Progenitor cell of endocrine pancreas (in vitro differentiated cells): ENCODE measurements around the gene DGCR2. TPM values are rescaled to one million over a fixed set of nuclear protein-coding genes. Genes with fewer than 3 reads are reported as not detected.
A peak's percentile ranks its signal among the peaks of the same experiment; 100 is the strongest.

Source experiments
- DNase-seq: peaks from one replicate; pipeline ENCODE4 v3.0.0; 2021; ENCODE audit warnings: low spot score; ENCODE audit not compliant: unreplicated experiment
- H3K27ac Mint-ChIP-seq: 2 replicates; pipeline ENCODE4 v1.8.0; 2021; ENCODE audit warnings: mild to moderate bottlenecking, moderate library complexity, mixed read lengths
- H3K27me3 Mint-ChIP-seq: 2 replicates; pipeline ENCODE4 v1.8.0; 2021; ENCODE audit warnings: mixed read lengths
- H3K36me3 Mint-ChIP-seq: 2 replicates; pipeline ENCODE4 v1.8.0; 2022; ENCODE audit warnings: mixed read lengths; ENCODE audit not compliant: insufficient read depth
- H3K4me1 Mint-ChIP-seq: 2 replicates; pipeline ENCODE4 v1.8.0; 2021; ENCODE audit warnings: low read depth, mixed read lengths
- H3K4me3 Mint-ChIP-seq: 2 replicates; pipeline ENCODE4 v1.8.0; 2021; ENCODE audit warnings: low read depth, mild to moderate bottlenecking, moderate library complexity, mixed read lengths
- H3K9me3 Mint-ChIP-seq: 2 replicates; pipeline ENCODE4 v1.8.0; 2021; ENCODE audit warnings: low read depth, mixed read lengths
- CTCF ChIP-seq: fragments of 200-600 bp; sonication (generic); IDR thresholded peaks from one replicate; pipeline ENCODE4 v1.5.0; 2021; ENCODE audit warnings: antibody characterized with exemption, mild to moderate bottlenecking; ENCODE audit not compliant: unreplicated experiment
- total RNA-seq: library from RNA; stranded (reverse); gene quantifications from 2 replicates; pipeline ENCODE4 v1.2.1, GENCODE V29; 2021

DGCR2 gene
- total RNA-seq, 1 donor from 2014 or later: 89.1 TPM

- Mint-ChIP-seq H3K4me3 (peak overlapping the region; percentile 9), H3K4me1 (peaks cover 38% of the 10 kb centered on the region), H3K36me3 (no peaks in the 10 kb centered on the region), H3K27ac (peak overlapping the region; percentile 96), H3K27me3 (no peaks in the 10 kb centered on the region), H3K9me3 (no peaks in the 10 kb centered on the region)
- no peak for TF ChIP-seq CTCF
- DNase-seq: no peak
Observed at GRCh38 chr22:19119949-19120348, 2.3 kb downstream of the DGCR2 start.

GRCh38 chr22:19118329-19118880, 3.8 kb downstream of the DGCR2 start:
- Mint-ChIP-seq H3K4me1 (peaks cover 36% of the 10 kb centered on the region), H3K27ac (no peak overlapping the region), H3K27me3 (no peaks in the 10 kb centered on the region), H3K4me3 (no peak overlapping the region), H3K9me3 (no peaks in the 10 kb centered on the region), H3K36me3 (no peaks in the 10 kb centered on the region)
- no peak for TF ChIP-seq CTCF
- no peak for DNase-seq

GRCh38 chr22:19117111-19117512, 5.1 kb downstream of the DGCR2 start:
- Mint-ChIP-seq H3K27me3 (no peaks in the 10 kb centered on the region), H3K36me3 (no peaks in the 10 kb centered on the region), H3K27ac (no peak overlapping the region), H3K9me3 (no peaks in the 10 kb centered on the region), H3K4me1 (peaks cover 29% of the 10 kb centered on the region), H3K4me3 (no peak overlapping the region)
- no peak for TF ChIP-seq CTCF
- DNase-seq: no peak

GRCh38 chr22:19115628-19116027, 6.6 kb downstream of the DGCR2 start:
- no peak overlapping the region for H3K27ac Mint-ChIP-seq
- H3K4me3 Mint-ChIP-seq: no peak overlapping the region
- TF ChIP-seq CTCF: no peak

GRCh38 chr22:19114984-19115552, 7.1 kb downstream of the DGCR2 start:
- TF ChIP-seq CTCF: no peak
- no peak for DNase-seq
- Mint-ChIP-seq H3K9me3 (no peaks in the 10 kb centered on the region), H3K4me1 (peaks cover 20% of the 10 kb centered on the region), H3K27ac (no peak overlapping the region), H3K27me3 (no peaks in the 10 kb centered on the region), H3K36me3 (no peaks in the 10 kb centered on the region), H3K4me3 (no peak overlapping the region)

More at GRCh38 chr22:19115628-19116027, 6.6 kb downstream of the DGCR2 start:
- H3K36me3 Mint-ChIP-seq: no peaks in the 10 kb centered on the region
- no peak for DNase-seq
- peaks cover 24% of the 10 kb centered on the region for H3K4me1 Mint-ChIP-seq
- no peaks in the 10 kb centered on the region for H3K27me3 Mint-ChIP-seq
- H3K9me3 Mint-ChIP-seq: no peaks in the 10 kb centered on the region
